Measurements from ENCODE around the gene SMAD4.

GRCh38 chr18:51006061-51006818, 23.8 kb upstream of the SMAD4 start:
- no peak for TF ChIP-seq EZH2 (conservative IDR thresholded peaks at IDR 0.05; ENCODE audit: low read depth, low read length)
- no peak for TF ChIP-seq ZKSCAN1 (IDR thresholded peaks at IDR 0.05; ENCODE audit: low read length)
- no peak for TF ChIP-seq GABPA (IDR thresholded peaks at IDR 0.05; ENCODE audit: low read depth, low read length)
- TF ChIP-seq GABPA (CRISPR knock-in tag; IDR thresholded peaks at IDR 0.05; ENCODE audit: low read depth), result no peak
- TF ChIP-seq TSC22D2 (CRISPR knock-in tag; IDR thresholded peaks at IDR 0.05; ENCODE audit: borderline replicate concordance), result no peak
- TF ChIP-seq KMT2B (CRISPR knock-in tag; IDR thresholded peaks at IDR 0.05), result no peak
- TF ChIP-seq TCF7L2 (IDR thresholded peaks at IDR 0.05; ENCODE audit: low read depth, low read length), result no peak
- TF ChIP-seq CENPT (CRISPR knock-in tag; IDR thresholded peaks at IDR 0.05; ENCODE audit: low read depth), result no peak
- TF ChIP-seq, protein P1, sequence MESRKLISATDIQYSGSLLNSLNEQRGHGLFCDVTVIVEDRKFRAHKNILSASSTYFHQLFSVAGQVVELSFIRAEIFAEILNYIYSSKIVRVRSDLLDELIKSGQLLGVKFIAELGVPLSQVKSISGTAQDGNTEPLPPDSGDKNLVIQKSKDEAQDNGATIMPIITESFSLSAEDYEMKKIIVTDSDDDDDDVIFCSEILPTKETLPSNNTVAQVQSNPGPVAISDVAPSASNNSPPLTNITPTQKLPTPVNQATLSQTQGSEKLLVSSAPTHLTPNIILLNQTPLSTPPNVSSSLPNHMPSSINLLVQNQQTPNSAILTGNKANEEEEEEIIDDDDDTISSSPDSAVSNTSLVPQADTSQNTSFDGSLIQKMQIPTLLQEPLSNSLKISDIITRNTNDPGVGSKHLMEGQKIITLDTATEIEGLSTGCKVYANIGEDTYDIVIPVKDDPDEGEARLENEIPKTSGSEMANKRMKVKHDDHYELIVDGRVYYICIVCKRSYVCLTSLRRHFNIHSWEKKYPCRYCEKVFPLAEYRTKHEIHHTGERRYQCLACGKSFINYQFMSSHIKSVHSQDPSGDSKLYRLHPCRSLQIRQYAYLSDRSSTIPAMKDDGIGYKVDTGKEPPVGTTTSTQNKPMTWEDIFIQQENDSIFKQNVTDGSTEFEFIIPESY (CRISPR knock-in tag; IDR thresholded peaks at IDR 0.05), result no peak
- TF ChIP-seq MAZ (IDR thresholded peaks at IDR 0.05; ENCODE audit: borderline replicate concordance, low read depth, low read length), result no peak
- TF ChIP-seq MAZ (CRISPR knock-in tag; IDR thresholded peaks at IDR 0.05; ENCODE audit: low read depth), result no peak
- TF ChIP-seq POLR2AphosphoS2 (IDR thresholded peaks at IDR 0.05; ENCODE audit: low read depth, low read length), result no peak
- TF ChIP-seq HMG20B (CRISPR knock-in tag; conservative IDR thresholded peaks at IDR 0.05), result no peak
